ENCODE data around the gene WFS1.

GRCh38 chr4:6229671-6230501 is 39.8 kb upstream of the WFS1 start:
- TF ChIP-seq POLR2AphosphoS5 (IDR thresholded peaks at IDR 0.05; ENCODE audit: borderline replicate concordance, low read depth, low read length): no peak
- no peak for TF ChIP-seq EZH2 (IDR thresholded peaks at IDR 0.05)

Measured in SK-N-MC (cell line).